GM19025 (cell line): ENCODE measurements around the gene TNFRSF21.
"Not testable (repeated sequence)": the region's sequence is repeated elsewhere in the genome, so short reads cannot be mapped to it uniquely, and the experiment has no call there.

Source experiments
- ATAC-seq: cut with Tn5 transposase; IDR thresholded peaks from one replicate; pipeline ENCODE4 v1.9.1; 2021; ENCODE audit warnings: mild to moderate bottlenecking, low read depth, moderate library complexity; ENCODE audit not compliant: unreplicated experiment

Gene TNFRSF21

GRCh38 chr6:47292027-47292426, 17.7 kb downstream of the TNFRSF21 start:
- no peak for ATAC-seq

GRCh38 chr6:47290124-47290834, 19.4 kb downstream of the TNFRSF21 start:
- no peak for ATAC-seq

DNA sequence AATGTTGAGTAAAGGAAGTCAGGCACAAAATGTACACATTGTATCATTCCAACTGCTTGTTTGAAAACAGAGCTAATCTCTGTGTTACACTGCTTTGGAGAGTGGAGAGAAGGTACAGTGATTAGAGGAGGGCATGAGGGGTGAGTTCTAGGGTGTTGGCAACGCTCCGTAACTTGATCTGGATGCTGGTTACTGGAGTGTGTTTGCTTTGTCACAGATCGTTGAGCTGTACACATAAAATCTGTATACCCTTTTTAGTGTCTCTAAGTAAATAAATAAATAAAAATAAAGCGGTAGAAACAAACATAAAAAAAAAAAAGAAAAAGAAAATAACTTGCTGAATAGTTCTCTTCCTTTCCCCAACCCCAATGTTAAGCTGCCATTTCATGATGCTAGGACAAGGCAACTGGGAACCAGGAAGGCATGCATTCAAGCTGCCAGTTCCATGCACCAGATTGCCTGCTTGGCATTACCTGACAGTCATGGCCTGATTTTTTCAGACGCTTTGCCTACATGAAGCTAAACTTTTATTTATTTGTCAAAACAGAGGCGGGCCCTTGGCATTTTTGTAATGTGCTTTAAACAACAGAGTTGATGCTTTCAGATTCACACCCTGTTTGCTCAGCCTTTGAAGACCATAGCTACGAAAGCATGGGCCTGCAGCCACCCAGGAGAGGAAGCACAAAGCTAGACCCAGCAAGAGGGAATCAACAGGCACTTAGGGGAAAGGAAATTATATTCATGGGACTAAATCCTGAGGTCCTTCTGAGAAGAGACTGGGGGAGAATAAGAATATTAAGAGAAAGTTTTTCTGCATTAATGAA, 21.2 kb downstream of the TNFRSF21 start:
- ATAC-seq, result no peak

DNA sequence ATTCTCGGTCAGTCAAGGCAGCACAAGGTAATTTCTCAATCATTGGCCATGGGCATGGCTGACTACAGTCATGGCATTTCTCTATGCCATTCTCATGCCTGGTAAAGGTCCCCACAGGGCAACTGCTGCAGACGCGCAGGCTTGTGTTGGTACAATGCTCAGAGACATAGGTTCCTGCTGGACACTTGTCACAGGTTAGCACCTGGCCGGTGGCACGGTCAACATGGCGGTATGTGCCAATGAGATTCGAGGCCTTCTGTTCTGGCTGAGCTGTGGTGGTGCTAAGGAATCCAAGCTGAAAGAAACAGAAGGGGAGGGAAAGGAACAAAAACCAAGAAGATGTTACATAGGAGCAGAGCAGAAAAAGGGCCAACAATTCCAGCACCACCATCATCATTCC, 23.4 kb downstream of the TNFRSF21 start:
- ATAC-seq, result no peak

GRCh38 chr6:47283993-47284392, 25.7 kb downstream of the TNFRSF21 start:
- no peak for ATAC-seq

GRCh38 chr6:47278545-47278944, 31.2 kb downstream of the TNFRSF21 start:
- ATAC-seq, result peak; percentile 57

DNA sequence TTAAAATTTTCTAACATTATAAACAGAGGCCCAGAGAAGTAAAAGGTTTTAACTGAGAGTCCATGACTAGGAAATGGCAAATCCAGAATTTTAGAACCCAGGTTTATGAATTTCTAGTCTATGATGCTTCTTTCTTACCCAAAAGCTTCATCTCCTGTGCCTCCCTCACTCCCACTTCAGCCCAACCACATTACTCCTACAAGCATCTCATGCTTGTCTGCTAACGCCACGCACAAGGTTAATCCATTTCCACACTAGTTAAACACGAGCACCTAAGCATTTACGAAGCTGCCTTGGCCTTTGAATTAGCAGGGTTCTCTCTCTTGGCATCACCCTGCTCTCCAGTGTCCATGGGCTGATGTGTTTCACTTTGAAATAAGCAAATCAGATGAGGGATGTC, 32.0 kb downstream of the TNFRSF21 start:
- no peak for ATAC-seq

GRCh38 chr6:47276377-47276776, 33.3 kb downstream of the TNFRSF21 start:
- ATAC-seq, result no peak

- no peak for ATAC-seq
These were observed 34.1 kb downstream of the TNFRSF21 start for GRCh38 chr6:47275640-47276039.

DNA sequence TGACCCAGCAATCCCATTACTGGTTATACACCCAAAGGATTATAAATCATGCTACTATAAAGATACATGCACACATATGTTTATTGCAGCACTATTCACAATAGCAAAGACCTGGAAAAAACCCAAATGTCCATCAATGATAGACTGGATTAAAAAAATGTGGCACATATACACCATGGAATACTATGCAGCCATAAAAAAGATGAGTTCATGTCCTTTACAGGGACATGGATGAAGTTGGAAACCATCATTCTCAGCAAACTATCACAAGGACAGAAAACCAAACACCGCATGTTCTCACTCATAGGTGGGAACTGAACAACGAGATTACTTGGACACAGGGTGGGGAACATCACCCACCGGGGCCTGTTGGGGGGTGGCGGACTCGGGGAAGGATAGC, 34.6 kb downstream of the TNFRSF21 start:
- ATAC-seq, result not testable (repeated sequence)

GRCh38 chr6:47268572-47269187, 41.0 kb downstream of the TNFRSF21 start:
- ATAC-seq, result no peak

- no peak for ATAC-seq
These were observed 42.4 kb downstream of the TNFRSF21 start for GRCh38 chr6:47267301-47267700.

GRCh38 chr6:47265971-47266370, 43.7 kb downstream of the TNFRSF21 start:
- ATAC-seq, result no peak

DNA sequence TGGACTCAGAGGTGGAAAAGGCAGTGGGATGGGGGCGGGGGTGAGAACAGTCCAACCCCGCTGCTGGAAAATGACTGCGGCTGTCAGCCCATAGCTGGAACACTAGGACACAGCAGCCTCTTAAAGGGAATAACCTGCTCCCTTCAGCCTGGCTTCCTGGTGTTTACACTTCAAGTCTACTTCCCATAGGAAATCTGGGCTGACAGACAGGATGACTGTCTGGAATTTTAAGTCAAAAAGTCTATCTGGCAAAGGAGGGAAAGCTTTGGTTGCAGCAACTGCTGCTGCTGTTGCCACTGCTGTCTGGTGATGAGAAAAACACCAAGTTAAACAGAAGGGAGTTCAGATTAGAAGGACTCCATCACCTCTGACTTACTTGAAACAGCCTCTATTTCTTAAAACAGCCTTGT, 44.9 kb downstream of the TNFRSF21 start:
- ATAC-seq, result no peak

DNA sequence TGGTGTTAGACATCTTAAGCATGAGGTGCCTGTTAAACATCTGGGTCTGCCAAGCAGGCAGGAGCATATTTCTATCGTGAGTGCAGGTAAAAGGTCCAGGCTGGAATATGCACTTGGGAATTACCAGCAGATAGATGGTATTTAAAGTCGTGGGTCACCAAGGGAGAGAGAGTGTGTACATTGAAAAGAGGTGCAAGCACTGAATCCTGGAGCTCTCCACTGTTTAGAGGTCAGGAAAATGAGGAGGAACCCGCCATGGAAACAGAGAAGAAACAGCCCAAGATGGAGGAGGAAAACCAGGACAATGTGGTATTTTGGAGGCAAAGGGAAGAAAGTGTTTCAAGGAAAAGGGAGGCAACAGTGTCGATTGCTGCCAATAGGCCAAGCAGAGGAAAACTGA, 46.4 kb downstream of the TNFRSF21 start:
- no peak for ATAC-seq

- no peak for ATAC-seq
These were observed 47.5 kb downstream of the TNFRSF21 start for GRCh38 chr6:47262231-47262630.

- no peak for ATAC-seq
These were observed 48.5 kb downstream of the TNFRSF21 start for GRCh38 chr6:47261191-47261590.

- no peak for ATAC-seq
These were observed 49.7 kb downstream of the TNFRSF21 start for GRCh38 chr6:47260021-47260420.

DNA sequence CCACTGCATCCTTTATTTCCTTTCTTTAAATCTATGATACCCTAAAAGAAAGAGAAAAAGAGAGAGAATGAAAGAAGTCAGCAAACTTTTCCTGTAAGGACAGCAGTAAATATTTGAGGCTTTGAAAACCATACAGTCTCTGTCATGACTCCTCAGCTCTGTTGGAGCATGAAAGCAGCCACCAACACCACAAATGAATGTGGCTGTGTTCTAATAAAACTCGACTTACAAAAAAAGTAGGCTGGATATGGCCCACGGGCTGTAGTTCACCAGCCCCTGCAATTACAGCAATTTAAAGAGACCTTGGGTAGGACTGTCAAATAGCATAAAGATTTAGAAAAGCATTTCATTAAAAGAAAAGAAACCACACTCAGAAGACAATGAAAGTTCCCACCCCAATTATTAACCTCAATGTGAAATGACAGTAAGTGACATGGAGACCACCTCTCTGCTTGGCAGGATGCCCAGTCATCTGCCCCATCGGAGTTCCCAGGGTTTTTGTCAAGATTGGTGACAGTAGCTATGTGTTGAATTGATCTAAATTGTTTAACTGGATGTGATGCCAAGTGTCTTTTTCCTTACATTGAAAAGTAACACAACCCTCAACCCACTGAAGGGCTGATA, 50.9 kb downstream of the TNFRSF21 start:
- no peak for ATAC-seq

- ATAC-seq, result no peak
These were observed 52.5 kb downstream of the TNFRSF21 start for GRCh38 chr6:47256981-47257730.
